T follicular helper cell (primary cell): ENCODE measurements around the gene EMC1.
"Not testable (repeated sequence)": the region's sequence is repeated elsewhere in the genome, so short reads cannot be mapped to it uniquely, and the experiment has no call there.

ENCODE experiments used
- DNase-seq: peaks from one replicate; pipeline ENCODE4 v3.0.0-alpha.2; 2020; ENCODE audit warnings: low read depth
- total RNA-seq, 2 experiments: gene quantifications; one replicate each; lab custom pipeline; 2026; lab: John Stamatoyannopoulos, UW

The EMC1 gene
- 93.5 to 183 reads per million in 2 experiments for total RNA-seq

DNA sequence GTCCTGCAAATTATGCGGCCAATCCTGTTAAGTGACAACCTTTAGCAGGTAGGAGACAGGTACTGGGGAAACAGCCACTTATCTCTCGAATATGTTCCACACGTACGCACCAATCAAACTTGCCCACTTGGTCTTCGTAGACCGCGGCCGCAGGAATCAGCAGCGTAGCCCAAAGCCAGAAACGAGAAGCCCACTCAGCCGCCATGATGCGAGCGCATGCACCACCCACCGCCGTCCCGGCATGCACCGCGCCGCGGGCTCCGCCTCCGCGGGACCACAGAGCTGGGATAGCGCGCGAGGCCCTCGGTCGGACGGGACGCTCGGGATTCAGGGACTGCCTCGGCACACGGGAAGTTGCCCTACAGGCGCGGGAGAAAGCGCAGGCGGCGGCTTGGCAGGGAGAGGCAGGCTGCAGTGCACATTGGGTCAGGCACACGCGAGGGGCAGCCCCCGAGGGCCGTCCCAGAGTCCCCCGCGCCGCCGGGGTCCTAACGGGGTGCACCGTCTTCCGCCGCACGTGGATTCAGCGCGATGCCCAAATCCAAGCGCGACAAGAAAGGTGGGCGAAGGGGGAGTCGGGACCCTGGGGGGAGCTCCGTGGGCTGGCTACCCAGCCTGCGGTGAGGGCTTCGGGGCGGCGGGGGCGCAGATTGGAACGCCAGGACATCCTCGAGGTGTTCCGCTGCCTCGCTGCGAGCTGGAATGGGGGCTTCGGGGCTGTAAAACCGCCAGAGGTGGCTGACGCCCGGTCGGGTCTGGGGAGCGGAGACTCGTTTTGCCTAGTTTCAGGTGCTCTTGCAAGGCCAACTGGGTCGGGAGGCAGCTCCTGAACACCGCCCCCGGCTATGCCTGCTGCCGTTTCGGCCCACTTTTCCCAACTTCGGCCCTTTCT, at the start of gene EMC1, which contains the start of gene MRTO4:
Gene EMC1, minus strand, starts transcription at position 220 of the 892 bp plus-strand sequence. Its CDS starts 15 bp downstream, at position 205.
Gene MRTO4, plus strand, starts transcription at position 501 of the 892 bp plus-strand sequence. Its CDS starts 31 bp downstream, at position 532.
- peak; percentile 85 for DNase-seq

DNA sequence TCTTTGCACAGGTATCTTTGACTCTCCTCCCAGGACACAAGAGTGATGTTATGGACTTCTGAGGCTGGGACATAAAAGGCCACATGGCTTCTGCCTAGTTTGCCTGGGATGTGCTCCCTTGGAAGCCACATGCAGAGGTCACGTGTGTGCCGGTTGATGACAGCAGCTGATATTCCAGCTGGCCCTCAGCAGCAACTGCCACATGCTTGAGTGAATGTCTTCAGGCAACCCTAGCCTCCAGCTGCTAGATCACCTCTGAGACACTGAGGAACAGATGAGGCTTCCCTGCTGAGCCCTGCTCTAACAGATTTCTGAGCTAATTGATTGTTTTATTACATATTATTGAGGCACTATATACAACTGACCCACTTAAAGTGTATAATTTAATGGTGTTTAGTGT, 48.9 kb upstream of the EMC1 start:
- DNase-seq, result no peak

DNA sequence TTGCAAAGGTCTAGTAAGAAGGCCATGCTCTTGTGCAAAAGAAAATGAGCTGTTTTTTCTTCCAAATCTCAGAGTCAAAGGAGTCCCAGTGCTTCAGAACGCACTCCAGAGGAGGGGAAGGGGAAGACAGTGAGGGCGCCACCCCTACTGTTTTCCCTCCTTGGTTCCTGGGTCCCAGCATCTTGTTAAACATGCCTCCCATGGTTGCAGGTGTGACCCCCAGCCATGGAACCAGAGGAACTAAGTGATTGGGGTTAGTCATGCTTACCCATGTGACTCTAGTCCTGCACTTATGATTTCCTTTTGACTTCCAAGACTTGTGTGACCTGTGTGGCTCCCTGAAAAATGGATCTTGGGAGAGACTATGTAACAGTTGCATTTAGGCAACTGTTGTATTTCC, 43.3 kb upstream of the EMC1 start:
- no peak for DNase-seq

DNA sequence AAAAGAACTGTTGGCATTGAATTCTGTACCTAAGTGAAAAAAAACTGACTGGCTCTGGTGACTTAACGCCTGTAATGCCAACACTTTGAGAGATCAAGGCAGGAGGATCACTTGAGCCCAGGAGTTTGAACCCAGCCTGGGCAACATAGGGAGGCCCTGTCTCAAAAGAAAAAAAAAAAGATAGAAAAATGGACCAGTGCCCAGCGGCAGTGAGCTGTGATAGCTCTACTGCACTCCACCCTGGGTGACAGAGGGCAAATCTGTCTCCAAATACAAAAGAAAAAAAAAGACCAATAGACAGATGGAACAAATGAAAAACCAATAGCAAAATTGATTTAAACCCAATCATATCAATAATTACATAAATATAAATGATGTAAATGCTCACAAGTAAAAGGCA, 37.9 kb upstream of the EMC1 start:
- DNase-seq, result no peak

DNA sequence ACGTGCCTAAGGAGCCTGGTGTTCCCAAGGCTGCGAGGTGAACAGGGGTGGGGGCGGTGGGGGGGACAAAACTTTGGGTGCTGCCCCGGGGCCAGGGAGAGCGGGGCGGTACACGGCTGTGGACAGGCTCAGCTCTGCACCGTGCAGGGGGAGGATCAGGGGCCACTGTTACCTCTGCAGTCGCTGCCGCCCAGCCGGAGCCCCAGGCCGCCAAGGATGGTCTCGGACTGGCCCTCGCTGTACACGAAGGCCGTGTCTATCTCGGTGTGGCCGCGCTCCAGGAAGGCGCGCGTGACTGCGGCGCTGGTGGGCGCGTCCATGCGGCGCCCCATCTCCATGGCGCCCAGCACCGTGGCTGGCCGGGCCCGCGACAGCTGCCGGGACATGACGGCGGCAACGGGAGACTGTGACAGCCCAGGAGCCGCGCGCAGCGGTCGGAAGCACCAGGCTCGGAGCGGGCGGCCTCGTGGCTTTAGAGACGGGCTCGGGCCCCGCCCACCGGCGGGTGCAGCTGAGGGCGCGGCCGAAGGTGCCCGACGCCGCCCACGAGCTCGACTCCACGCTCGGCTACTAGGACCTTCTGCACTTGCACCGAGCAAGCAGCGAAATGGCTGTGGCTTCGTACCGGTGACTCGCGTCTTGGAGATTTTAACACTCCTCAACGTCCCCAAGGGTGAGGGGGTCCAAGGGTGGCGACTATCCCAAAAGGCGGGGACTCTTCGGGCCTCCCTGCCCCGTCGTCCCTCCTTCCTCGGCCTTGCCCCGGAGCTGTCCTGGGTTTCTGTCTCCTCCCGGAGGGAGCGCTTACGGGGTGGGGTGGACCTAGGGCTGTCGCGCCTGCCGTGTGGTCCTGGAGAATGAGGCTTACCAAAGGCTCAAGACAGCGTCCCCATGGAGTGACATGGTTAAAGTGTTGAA, 37.3 kb upstream of the EMC1 start, which contains the start of gene AKR7A3:
Gene AKR7A3, minus strand, starts transcription at position 447 of the 918 bp plus-strand sequence. Its CDS starts 61 bp downstream, at position 386.
- peak; percentile 29 for DNase-seq

DNA sequence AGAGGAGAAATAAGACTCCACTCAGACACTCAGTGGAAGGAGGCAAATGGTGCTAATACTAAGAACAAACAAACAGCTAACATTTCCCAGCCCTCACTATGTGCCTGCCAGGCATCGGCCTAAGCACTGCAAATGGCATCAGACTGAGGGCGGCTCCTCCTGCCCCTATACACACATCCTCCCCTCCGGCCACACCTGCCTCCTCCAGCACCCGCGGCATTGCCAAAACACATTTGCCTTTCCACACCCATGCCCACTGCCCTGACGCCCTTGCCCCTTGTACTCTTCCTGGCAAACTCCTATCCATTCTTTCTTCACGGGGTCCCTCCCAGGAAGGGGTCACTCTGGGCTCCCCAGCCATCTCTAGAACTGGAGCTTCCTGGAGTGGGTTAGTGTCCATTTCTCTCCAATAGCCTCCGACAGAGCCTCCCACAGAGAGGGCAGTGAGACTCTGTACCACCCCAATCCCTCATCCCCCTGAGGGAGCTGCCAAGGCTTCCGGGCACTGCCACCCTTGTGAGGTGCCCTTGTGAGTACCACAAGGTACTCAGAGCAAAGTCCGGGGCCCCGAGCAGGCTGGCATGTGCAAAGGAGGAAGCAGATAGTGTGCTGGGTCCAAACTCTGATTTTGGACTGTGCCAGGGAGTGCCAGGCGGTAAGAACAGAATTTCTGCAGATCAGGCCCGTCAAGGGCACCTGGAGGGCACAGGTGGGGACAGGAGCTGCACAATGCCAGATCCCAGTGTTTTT, 36.3 kb upstream of the EMC1 start:
- no peak for DNase-seq

DNA sequence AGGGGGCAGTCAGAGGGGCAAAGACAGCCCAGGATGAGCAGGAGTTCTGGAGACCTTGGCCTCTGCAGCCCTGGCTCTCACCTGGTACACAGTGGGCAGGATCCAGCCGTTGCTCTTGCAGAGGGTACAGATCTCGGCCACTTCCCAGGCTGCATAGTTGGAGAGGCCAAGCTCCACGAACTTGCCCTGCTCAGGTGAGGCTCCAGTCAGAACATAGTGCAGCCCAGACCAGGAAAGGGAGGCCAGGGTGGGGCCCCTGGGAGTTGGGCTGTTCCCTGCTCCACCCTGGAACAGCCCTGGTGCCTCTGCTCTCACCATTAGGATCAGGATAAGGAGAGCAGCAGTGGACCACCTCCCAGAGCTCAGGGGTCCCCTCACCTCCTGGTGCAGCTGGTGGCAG, 34.5 kb upstream of the EMC1 start:
- DNase-seq, result not testable (repeated sequence)

DNA sequence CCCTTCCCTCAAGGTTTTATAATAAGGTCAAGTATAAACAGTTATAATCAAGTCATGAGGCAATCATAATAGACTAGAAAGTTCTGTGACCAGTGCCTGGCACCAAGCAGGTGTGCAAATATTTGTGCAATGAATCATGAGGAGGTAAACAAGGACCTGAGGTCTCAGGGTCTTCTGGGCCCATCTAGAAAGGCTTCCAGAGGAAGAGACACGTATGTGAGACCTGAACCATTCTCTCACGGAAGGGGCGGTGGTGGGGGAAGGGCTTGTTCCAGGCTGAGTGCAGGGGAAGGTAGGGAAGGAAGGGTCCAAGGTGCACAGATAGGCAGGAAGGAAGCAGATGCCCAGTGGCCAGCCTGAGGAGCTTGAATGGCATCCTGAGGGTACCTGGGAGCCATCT, 34.0 kb upstream of the EMC1 start:
- DNase-seq, result not testable (repeated sequence)

DNA sequence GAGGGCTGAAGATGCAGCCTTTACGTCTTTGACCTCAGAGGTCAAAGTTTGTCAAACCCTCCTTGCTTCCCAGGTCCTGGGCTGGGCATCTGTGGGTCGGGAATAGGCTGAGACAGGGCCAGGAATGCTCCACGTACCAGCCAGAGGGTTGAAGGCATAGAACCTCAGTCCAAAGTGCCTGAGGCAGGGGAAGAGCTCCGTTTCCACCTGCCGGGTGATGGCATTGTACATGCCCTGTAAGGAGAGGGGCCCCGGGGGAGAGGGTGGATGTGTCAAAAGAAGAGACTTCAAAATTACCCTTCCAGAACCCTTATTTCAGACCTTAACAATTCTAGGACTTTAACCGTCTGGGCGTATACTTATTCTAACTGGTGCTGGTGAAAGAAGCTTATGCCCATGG, 33.6 kb upstream of the EMC1 start:
- DNase-seq, result no peak

DNA sequence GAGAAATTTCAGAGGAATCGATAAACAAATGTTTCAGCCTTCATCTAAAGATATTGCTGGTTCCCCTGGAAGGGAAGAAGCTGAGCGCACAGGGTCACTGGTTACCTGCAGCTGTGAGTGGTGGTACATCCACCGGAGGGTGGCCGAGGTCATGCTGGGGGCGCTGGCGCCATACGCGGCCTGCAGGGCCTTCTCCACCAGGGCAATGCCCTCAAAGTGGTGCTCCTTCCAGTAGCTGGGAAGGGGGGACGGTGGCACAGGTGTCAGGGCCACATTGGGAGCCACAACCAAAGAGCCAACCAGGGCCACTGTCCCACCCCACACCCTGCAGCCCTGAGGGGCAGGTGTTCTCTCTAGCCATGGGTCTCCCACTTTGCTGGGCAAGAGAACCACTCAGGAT, 32.6 kb upstream of the EMC1 start:
- no peak for DNase-seq

DNA sequence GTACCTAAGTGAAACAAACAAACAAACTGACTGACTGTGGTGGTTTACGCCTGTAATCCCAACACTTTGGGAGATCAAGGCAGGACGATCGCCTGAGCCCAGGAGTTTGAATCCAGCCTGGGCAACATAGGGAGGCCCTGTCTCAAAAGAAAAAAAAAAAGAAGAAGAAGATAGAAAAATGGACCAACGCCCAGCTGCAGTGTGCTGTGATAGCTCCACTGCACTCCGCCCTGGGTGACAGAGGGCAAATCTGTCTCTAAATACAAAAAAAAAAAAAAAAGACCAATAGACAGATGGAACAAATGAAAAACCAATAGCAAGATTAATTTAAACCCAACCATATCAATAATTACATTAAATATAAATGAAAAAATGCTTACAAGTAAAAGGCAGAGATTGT, 23.3 kb upstream of the EMC1 start:
- DNase-seq, result no peak

DNA sequence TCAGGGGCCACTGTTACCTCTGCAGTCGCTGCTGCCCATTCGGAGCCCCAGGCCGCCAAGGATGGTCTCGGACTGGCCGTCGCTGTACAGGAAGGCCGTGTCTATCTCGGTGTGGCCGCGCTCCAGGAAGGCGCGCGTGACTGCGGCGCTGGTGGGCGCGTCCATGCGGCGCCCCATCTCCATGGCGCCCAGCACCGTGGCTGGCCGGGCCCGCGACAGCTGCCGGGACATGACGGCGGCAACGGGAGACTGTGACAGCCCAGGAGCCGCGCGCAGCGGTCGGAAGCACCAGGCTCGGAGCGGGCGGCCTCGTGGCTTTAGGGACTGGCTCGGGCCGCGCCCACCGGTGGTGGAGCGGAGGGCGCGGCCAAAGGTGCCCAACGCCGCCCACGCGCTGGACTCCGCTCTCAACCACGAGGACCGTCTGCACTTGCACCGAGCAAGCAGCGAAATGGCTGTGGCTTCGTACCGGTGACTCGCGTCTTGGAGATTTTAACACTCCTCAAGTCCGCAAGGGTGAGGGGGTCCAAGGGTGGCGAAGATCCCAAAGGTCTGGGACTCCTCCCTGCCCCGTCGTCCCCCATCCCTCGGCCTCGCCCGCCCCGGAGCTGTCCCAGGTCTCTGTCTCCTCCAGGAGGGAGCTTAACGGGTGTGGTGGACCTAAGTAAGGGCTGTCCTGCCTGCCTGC, 22.7 kb upstream of the EMC1 start:
- DNase-seq, result not testable (repeated sequence)

DNA sequence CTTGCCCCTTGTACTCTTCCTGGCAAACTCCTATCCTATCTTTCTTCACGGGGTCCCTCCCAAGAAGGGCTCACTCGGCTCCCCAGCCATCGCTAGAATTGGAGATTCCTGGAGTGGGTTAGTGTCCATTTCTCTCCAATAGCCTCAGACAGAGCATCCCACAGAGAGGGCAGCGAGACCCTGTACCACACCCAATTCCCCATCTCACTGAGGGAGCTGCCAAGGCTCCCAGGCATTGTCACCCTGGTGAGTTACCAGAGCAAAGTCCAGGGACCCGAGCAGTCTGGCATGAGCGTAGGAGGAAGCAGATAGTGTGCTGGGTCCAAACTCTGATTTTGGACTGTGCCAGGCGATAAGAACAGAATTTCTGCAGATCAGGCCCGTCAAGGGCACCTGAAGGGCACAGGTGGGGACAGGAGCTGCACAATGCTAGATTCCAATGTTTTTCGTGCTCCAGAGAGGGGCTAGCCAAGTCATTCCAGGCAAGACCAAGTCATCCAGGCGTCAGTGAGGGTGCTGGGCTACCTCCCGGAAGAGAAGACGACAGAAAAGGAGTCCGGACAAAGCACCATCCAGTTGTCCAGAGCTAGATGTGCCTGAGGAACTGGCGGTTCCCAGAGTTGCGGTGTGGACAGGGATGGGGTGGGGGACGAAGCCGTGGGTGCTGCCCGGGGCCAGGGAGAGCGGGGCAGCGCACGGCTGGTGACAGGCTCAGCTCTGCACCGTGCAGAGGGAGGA, 22.0 kb upstream of the EMC1 start:
- no peak for DNase-seq

DNA sequence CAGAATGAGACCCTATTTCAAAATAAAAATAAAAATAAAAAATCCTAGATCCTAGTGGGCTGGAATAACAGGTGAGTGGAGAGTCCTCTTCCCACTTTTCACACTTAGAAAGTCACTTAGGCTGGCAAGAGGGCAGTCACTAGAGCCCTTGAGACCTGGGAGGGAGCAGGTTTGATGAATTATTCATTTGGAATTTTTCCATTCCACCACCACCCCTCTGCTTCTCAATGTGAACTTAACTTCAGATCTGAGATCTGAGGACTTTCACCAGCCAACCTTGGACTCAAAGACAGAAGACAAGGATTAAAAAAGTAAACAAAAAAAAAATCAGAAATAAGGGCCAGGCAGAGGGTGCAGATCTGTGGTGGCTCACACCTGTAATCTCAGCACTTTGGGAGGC, 20.7 kb upstream of the EMC1 start:
- no peak for DNase-seq

DNA sequence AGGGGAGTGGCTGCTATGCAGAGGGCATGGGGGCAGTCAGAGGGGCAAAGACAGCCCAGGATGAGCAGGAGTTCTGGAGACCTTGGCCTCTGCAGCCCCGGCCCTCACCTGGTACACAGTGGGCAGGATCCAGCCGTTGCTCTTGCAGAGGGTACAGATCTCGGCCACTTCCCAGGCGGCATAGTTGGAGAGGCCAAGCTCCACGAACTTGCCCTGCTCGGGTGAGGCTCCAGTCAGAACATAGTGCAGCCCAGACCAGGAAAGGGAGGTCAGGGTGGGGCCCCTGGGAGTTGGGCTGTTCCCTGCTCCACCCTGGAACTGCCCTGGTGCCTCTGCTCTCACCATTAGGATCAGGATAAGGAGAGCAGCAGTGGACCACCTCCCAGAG, 19.0 kb upstream of the EMC1 start:
- DNase-seq, result not testable (repeated sequence)

DNA sequence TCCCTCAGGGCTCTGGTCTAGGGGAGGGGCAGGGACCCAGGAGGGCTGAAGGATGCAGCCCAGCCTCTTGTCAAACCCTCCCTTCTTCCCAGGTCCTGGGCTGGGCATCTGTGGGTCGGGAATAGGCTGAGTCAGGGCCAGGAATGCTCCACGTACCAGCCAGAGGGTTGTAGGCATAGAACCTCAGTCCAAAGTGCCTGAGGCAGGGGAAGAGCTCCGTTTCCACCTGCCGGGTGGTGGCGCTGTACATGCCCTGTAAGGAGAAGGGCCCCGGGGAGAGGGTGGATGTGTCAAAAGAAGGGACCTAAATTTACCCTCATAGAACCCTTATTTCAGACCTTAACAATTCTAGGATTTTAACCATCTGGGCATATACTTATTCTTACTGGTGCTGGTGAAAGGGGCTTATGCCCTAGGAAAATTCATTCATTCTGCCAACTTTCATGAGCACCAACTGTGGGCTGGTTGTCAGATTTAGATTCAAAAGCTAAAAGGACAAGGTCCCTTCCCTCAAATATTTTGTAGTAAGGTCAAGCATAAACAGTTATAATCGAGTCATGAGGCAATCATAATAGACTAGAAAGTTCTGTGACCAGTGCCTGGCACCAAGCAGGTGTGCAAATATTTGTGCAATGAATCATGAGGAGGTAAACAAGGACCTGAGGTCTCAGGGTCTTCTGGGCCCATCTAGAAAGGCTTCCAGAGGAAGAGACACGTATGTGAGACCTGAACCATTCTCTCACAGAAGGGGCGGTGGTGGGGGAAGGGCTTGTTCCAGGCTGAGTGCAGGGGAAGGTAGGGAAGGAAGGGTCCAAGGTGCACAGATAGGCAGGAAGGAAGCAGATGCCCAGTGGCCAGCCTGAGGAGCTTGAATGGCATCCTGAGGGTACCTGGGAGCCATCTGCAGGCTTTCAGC, 18.4 kb upstream of the EMC1 start:
- DNase-seq, result not testable (repeated sequence)

DNA sequence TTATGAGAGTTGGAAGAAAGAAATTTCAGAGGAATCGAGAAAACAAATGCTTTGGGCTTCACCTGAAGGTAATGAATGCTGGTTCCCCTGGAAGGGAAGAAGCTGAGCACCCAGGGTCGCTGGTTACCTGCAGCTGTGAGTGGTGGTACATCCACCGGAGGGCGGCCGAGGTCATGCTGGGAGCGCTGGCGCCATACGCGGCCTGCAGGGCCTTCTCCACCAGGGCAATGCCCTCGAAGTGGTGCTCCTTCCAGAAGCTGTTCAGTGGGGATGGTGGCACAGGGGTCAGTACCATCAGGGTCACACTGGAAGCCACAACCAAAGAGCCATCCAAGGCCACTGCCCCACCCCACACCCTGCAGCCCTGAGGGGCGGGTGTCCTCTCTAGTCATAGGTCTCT, 17.1 kb upstream of the EMC1 start:
- no peak for DNase-seq

DNA sequence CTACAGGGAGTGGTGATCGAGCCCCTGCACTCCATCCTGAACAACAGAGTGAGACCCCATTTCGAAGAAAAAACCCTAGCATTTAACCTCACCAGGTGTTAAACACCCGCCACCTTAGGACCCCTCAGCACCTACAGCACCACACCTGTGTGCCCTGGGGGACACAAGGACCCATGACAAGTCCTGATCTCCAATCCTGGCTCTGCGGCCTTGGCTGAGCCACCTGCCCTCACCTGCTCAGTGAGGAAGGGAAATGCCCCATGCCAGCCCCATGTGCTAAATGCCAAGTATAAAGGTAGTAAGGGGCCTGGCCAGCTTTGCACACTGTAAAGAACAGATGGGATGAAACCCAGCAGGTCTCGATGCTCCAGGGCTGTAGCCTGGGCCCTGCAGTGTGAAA, 11.4 kb upstream of the EMC1 start:
- DNase-seq, result no peak

DNA sequence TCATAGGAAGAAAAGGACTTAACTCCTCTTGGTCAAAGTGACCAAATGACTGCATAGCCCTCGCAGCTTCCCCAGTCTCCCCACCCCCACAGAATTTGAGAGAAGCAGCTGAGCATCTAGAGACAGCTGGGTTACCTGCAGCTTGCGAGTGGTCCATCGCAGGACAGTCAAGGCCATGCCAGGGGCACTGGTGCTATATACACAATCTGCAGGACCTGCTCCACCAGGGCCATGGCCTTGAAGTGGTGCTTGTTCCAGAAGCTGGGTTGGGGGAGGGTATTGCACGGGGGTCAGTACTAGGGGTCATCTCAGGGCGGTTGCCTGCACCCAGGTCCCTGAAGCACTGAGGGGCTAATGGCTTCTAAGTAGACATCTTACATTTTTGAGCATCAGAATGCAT, 10.7 kb upstream of the EMC1 start:
- DNase-seq, result no peak
